Glutamatergic neuron (in vitro differentiated cells): Measurements from ENCODE around the gene EIF4EBP2. TPM values are rescaled to one million over a fixed set of nuclear protein-coding genes. Genes with fewer than 3 reads are reported as not detected.

Experiments
- DNase-seq: peaks from one replicate; pipeline ENCODE4 v3.0.0; 2022
- H3K27ac Mint-ChIP-seq: one replicate; pipeline ENCODE4 v1.8.0; 2020; ENCODE audit warnings: mild to moderate bottlenecking, mixed read lengths, inconsistent platforms; ENCODE audit not compliant: unreplicated experiment
- H3K27me3 Mint-ChIP-seq: one replicate; pipeline ENCODE4 v1.8.0; 2020; ENCODE audit warnings: mild to moderate bottlenecking, moderate library complexity, mixed read lengths, inconsistent platforms; ENCODE audit not compliant: unreplicated experiment
- H3K36me3 Mint-ChIP-seq: one replicate; pipeline ENCODE4 v1.8.0; 2020; ENCODE audit warnings: mild to moderate bottlenecking, mixed read lengths, inconsistent platforms; ENCODE audit not compliant: unreplicated experiment
- H3K4me1 Mint-ChIP-seq: one replicate; pipeline ENCODE4 v1.8.0; 2020; ENCODE audit warnings: mild to moderate bottlenecking, low read depth, mixed read lengths, inconsistent platforms; ENCODE audit not compliant: unreplicated experiment
- H3K4me3 Mint-ChIP-seq: one replicate; pipeline ENCODE4 v1.8.0; 2020; ENCODE audit warnings: mild to moderate bottlenecking, mixed read lengths, inconsistent platforms; ENCODE audit not compliant: unreplicated experiment
- H3K9me3 Mint-ChIP-seq: one replicate; pipeline ENCODE4 v1.8.0; 2020; ENCODE audit warnings: mild to moderate bottlenecking, moderate library complexity, mixed read lengths, inconsistent platforms; ENCODE audit not compliant: unreplicated experiment
- total RNA-seq: library from RNA; stranded (reverse); fragmentation: NEBNext Ultra II Directional; extraction: Animal tissue kit (Norgen Biotek cat#: 25700); gene quantifications from one replicate; pipeline ENCODE4 v1.2.1, GENCODE V29; 2021; ENCODE audit not compliant: unreplicated experiment
- TF ChIP-seq, protein P1 (sequence below): fragments of 200-600 bp; sonication (generic); IDR thresholded peaks from one replicate; pipeline ENCODE4 v1.5.0; 2021; ENCODE audit not compliant: partially characterized antibody, unreplicated experiment

Gene EIF4EBP2
- total RNA-seq, 1 donor from 2014 or later = 130 TPM

GRCh38 chr10:70426823-70427222, 22.9 kb downstream of the EIF4EBP2 start:
- H3K36me3 Mint-ChIP-seq = peaks cover 6% of the 10 kb centered on the region
- peaks cover 6% of the 10 kb centered on the region for H3K4me1 Mint-ChIP-seq
- H3K9me3 Mint-ChIP-seq = no peaks in the 10 kb centered on the region
- no peak overlapping the region for H3K27ac Mint-ChIP-seq
- no peak overlapping the region for H3K4me3 Mint-ChIP-seq
- TF ChIP-seq, protein P1, sequence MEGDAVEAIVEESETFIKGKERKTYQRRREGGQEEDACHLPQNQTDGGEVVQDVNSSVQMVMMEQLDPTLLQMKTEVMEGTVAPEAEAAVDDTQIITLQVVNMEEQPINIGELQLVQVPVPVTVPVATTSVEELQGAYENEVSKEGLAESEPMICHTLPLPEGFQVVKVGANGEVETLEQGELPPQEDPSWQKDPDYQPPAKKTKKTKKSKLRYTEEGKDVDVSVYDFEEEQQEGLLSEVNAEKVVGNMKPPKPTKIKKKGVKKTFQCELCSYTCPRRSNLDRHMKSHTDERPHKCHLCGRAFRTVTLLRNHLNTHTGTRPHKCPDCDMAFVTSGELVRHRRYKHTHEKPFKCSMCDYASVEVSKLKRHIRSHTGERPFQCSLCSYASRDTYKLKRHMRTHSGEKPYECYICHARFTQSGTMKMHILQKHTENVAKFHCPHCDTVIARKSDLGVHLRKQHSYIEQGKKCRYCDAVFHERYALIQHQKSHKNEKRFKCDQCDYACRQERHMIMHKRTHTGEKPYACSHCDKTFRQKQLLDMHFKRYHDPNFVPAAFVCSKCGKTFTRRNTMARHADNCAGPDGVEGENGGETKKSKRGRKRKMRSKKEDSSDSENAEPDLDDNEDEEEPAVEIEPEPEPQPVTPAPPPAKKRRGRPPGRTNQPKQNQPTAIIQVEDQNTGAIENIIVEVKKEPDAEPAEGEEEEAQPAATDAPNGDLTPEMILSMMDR = no peak
- H3K27me3 Mint-ChIP-seq = peaks cover 3% of the 10 kb centered on the region
- DNase-seq = no peak

DNA sequence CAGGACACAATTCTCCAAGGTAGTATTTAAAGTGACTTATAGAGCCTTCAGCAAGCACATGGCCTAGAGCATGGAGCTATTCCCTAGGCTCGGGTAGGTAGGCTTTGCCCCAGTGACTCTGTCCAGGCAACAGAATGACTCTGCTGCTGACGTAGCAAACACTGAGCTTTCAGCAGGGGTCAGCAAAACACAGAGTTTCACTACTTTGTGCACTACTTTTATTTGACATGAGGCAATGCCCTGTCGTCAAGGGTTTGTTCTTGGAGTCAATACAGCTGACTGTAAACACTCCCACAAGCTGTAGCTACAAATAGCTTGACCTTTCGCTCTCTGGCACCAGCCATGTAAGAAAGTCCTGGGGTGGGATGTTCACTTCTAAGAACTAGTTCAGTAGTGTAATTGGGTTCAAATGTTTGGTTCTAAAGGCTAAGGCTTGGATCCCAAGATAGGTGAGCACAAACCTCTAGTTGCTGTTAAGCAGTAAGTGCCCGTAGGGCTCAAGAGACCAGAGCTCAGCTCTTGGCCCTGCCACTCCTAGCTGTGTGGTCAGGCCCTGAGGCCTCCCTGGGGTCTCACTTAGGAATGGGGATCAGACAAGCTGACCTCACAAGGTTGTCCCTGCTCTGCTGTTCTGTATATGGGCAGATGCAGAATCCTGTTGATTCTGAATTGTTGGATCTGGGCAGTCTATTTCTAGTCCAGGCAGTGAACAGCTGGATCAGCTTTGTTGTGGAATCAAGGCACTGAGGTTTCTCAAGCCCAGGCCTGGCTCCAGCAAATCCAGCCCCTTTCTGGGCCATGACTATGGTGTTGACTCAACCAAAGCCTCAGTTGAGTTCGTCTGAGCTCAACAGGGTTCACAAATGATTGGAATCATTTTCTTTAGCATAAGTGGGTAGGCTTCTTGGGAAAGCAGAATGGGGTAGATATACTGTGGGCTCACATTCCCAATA, 26.8 kb downstream of the EIF4EBP2 start:
- Mint-ChIP-seq H3K27me3 (peaks cover 5% of the 10 kb centered on the region), H3K4me3 (no peak overlapping the region), H3K9me3 (peaks cover 2% of the 10 kb centered on the region), H3K27ac (no peak overlapping the region), H3K36me3 (no peaks in the 10 kb centered on the region), H3K4me1 (no peaks in the 10 kb centered on the region)
- no peak for DNase-seq
- TF ChIP-seq, protein P1 = no peak

DNA sequence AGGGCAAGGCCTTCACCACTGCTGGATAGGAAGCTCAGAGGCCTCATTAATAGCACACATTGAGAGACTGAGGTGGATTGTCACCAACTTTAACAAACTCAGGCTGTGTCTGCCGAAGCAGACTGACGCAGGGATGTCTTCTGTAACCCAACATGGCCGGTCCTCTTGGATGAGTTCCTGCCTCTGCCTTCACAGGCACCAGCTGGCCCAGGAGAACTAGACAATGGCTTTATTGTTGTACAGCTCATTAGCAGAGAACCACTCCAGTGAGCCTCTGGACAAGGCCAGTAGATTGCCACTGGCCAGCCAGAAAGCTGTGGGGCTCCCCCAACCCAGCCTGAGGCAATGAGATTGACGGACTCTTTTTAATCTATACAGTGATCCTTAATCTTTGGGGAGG, 28.2 kb downstream of the EIF4EBP2 start:
- Mint-ChIP-seq H3K36me3 (no peaks in the 10 kb centered on the region), H3K27me3 (peaks cover 6% of the 10 kb centered on the region), H3K27ac (no peak overlapping the region), H3K9me3 (peaks cover 2% of the 10 kb centered on the region), H3K4me3 (no peak overlapping the region), H3K4me1 (no peaks in the 10 kb centered on the region)
- DNase-seq = no peak
- TF ChIP-seq, protein P1 = no peak

DNA sequence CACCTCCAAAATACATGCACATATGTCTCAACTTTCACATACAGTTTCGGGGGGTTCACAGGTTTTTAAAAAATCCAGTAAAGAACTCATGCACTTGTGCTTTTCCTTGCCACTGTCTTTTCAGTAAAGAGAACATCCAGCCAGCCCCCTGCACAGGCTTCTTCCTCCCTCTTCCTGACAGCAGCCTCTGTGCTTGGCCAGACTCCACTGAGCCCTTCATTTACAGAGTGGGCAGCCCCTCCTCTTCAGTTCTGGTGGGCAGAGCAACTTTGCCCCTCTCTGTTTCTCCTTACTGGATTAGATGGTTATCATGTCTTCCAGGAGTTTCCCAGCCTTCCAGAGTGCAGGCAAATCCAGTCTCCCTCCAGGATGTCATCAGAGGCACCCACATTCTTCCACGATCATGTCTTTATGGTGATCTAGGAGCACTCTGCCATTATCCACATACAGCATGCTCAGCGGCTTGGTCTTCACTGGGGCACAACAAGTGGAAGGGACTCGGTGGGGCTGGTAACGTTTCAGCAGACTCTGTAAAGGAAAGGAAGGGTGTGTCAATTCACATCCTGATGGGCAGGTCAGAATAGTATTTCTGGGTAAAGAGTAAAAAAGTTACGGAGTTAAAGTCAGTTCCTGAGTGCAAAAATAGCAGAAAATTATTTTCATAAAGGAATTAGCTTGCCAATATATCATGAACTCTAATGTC, 28.8 kb downstream of the EIF4EBP2 start:
- Mint-ChIP-seq H3K36me3 (no peaks in the 10 kb centered on the region), H3K27me3 (peaks cover 8% of the 10 kb centered on the region), H3K4me3 (no peak overlapping the region), H3K9me3 (peaks cover 2% of the 10 kb centered on the region), H3K4me1 (no peaks in the 10 kb centered on the region), H3K27ac (no peak overlapping the region)
- DNase-seq = no peak
- TF ChIP-seq, protein P1 = no peak
